SU-DHL-6 (cell line): ENCODE results near the gene CC2D1A.

Source experiments
- H2AFZ ChIP-seq: fragments of 200-600 bp; sonication (generic); 2 replicates; pipeline ENCODE4 v1.6.1; 2014; ENCODE audit warnings: low read depth, mild to moderate bottlenecking, moderate library complexity, mixed read lengths, antibody characterized with exemption, low read length; ENCODE audit not compliant: severe bottlenecking
- H3F3A ChIP-seq: fragments of 200-600 bp; shearing (Covaris generic); 2 replicates; pipeline ENCODE4 v1.6.0; 2016; ENCODE audit warnings: antibody characterized with exemption, mild to moderate bottlenecking; ENCODE audit not compliant: insufficient read depth
- H3K27ac ChIP-seq: fragments of 200-600 bp; sonication (generic); 2 replicates; pipeline ENCODE4 v1.5.1; 2016; ENCODE audit warnings: low read depth, mild to moderate bottlenecking, low read length, moderate library complexity, mixed read lengths
- H3K27me3 ChIP-seq: fragments of 200-600 bp; sonication (generic), shearing (Covaris generic); 2 replicates; pipeline ENCODE4 v1.6.0; 2014; ENCODE audit warnings: mild to moderate bottlenecking, low read length
- H3K36me3 ChIP-seq: fragments of 200-600 bp; sonication (generic); 2 replicates; pipeline ENCODE4 v1.6.1; 2014; ENCODE audit warnings: mild to moderate bottlenecking, low read length, mixed read lengths
- H3K4me2 ChIP-seq: fragments of 300-600, 200-600 bp; shearing (Covaris generic), sonication (generic); 2 replicates; pipeline ENCODE4 v1.6.0; 2014; ENCODE audit warnings: low read length, low read depth, mild to moderate bottlenecking; ENCODE audit not compliant: poor library complexity, severe bottlenecking
- H3K4me3 ChIP-seq: fragments of 200-600 bp; sonication (generic); 2 replicates; pipeline ENCODE4 v1.5.1; 2014; ENCODE audit warnings: antibody characterized with exemption, low read length, mild to moderate bottlenecking, mixed read lengths; ENCODE audit not compliant: insufficient read depth, poor library complexity, severe bottlenecking
- H3K79me2 ChIP-seq: fragments of 200-600 bp; sonication (generic); 2 replicates; pipeline ENCODE4 v1.6.1; 2014; ENCODE audit warnings: mild to moderate bottlenecking, low read length, moderate library complexity; ENCODE audit not compliant: insufficient read depth
- H3K9ac ChIP-seq: fragments of 200-600 bp; sonication (generic); 2 replicates; pipeline ENCODE4 v1.7.0; 2014; ENCODE audit warnings: mild to moderate bottlenecking, low read length
- H3K9me2 ChIP-seq: fragments of 200-600 bp; sonication (generic); replicated peaks from 2 replicates; pipeline ENCODE4 v1.6.1; 2014; ENCODE audit warnings: low read length; ENCODE audit not compliant: insufficient read depth
- H3K9me3 ChIP-seq: fragments of 200-600 bp; sonication (generic); 2 replicates; pipeline ENCODE4 v1.6.1; 2014; ENCODE audit warnings: low read length, mixed read lengths; ENCODE audit not compliant: insufficient read depth
- H4K20me1 ChIP-seq: fragments of 200-600 bp; sonication (generic); 2 replicates; pipeline ENCODE4 v1.6.1; 2014; ENCODE audit warnings: low read depth, mild to moderate bottlenecking, antibody characterized with exemption, low read length, moderate library complexity, mixed read lengths
- CTCF ChIP-seq: fragments of 200-600 bp; sonication (generic); IDR thresholded peaks from one replicate; pipeline ENCODE4 v1.5.1; 2017; ENCODE audit warnings: antibody characterized with exemption, mild to moderate bottlenecking, low read length, moderate library complexity; ENCODE audit not compliant: insufficient read depth, poor library complexity, severe bottlenecking
- EZH2phosphoT487 ChIP-seq: fragments of 200-600 bp; sonication (generic), shearing (Covaris generic); conservative IDR thresholded peaks from 2 replicates; pipeline ENCODE4 v1.6.1; 2018; ENCODE audit warnings: mild to moderate bottlenecking, antibody characterized with exemption, low read length, moderate library complexity, mixed read lengths

The CC2D1A gene

GRCh38 chr19:13881692-13882418, 24.1 kb upstream of the CC2D1A start:
- H3K4me3 ChIP-seq: no peak overlapping the region
- no peaks in the 10 kb centered on the region for H3K79me2 ChIP-seq
- H3F3A ChIP-seq: no peaks in the 10 kb centered on the region
- no peak overlapping the region for H2AFZ ChIP-seq
- no peak overlapping the region for H3K4me2 ChIP-seq
- H3K9me3 ChIP-seq: no peaks in the 10 kb centered on the region
- no peak overlapping the region for H3K27ac ChIP-seq
- H3K9ac ChIP-seq: no peak overlapping the region
- no peaks in the 10 kb centered on the region for H3K27me3 ChIP-seq
- no peaks in the 10 kb centered on the region for H3K36me3 ChIP-seq
- H4K20me1 ChIP-seq: no peaks in the 10 kb centered on the region
- no peaks in the 10 kb centered on the region for H3K9me2 ChIP-seq
- TF ChIP-seq EZH2phosphoT487: no peak
- TF ChIP-seq CTCF: no peak

- TF ChIP-seq CTCF: no peak
- TF ChIP-seq EZH2phosphoT487: no peak
- Histone ChIP-seq H3K27ac (no peak overlapping the region), H3K4me3 (no peak overlapping the region), H2AFZ (no peak overlapping the region), H3K9me3 (no peaks in the 10 kb centered on the region), H3K4me2 (no peak overlapping the region), H3K79me2 (no peaks in the 10 kb centered on the region), H4K20me1 (no peaks in the 10 kb centered on the region), H3F3A (no peaks in the 10 kb centered on the region), H3K27me3 (no peaks in the 10 kb centered on the region), H3K9me2 (no peaks in the 10 kb centered on the region), H3K36me3 (no peaks in the 10 kb centered on the region), H3K9ac (no peak overlapping the region)
These were observed 23.6 kb upstream of the CC2D1A start for GRCh38 chr19:13882419-13882795.

- no peaks in the 10 kb centered on the region for H3K9me2 ChIP-seq
- no peak overlapping the region for H3K4me2 ChIP-seq
- H3F3A ChIP-seq: no peaks in the 10 kb centered on the region
- H3K9ac ChIP-seq: no peak overlapping the region
- no peak overlapping the region for H3K4me3 ChIP-seq
- H3K27me3 ChIP-seq: no peaks in the 10 kb centered on the region
- H4K20me1 ChIP-seq: no peaks in the 10 kb centered on the region
- H3K27ac ChIP-seq: no peak overlapping the region
- H3K36me3 ChIP-seq: no peaks in the 10 kb centered on the region
- no peak overlapping the region for H2AFZ ChIP-seq
- TF ChIP-seq EZH2phosphoT487 (no peak), CTCF (no peak)
- no peaks in the 10 kb centered on the region for H3K79me2 ChIP-seq
- H3K9me3 ChIP-seq: no peaks in the 10 kb centered on the region
These were observed 23.2 kb upstream of the CC2D1A start for GRCh38 chr19:13882836-13883235.
